GM19351 (cell line): ENCODE measurements around the gene TGM6.

Experiments
- ATAC-seq: cut with Tn5 transposase; IDR thresholded peaks from one replicate; pipeline ENCODE4 v1.9.1; 2021; ENCODE audit warnings: mild to moderate bottlenecking, moderate library complexity; ENCODE audit not compliant: unreplicated experiment

The TGM6 gene

DNA sequence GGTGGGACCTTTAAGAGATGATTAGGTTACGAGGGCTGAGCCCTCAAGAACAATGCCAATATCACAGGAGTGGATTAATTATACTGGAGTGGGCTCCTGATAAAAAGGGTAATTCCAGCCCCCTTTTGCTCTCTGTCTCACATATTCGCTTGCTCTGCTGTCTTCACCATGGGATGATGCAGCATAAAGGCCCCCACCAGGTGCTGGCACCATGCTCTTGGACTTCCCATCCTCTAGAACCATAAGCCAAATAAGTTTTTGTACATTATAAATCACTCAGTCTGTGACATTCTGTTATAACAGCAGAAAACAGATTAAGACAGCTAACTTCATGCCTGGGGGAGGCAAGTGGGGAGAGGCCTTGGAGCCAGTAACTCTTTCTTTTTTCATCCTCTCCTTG, 99.7 kb downstream of the TGM6 start:
- no peak for ATAC-seq
